IMR-90 (cell line): ENCODE results near the gene OR10A3.

Source experiments
- CHD1 ChIP-seq: IDR thresholded peaks from 2 replicates; pipeline ENCODE4 v1.6.1; 2012; ENCODE audit warnings: low read depth, low read length, improper control_type of control experiment
- CTCF ChIP-seq: conservative IDR thresholded peaks from 2 replicates; pipeline ENCODE4 v1.5.1; 2012; ENCODE audit warnings: mild to moderate bottlenecking, low read depth, low read length, improper control_type of control experiment
- FOS ChIP-seq: fragments of 150-350 bp; IDR thresholded peaks from 2 replicates; pipeline ENCODE4 v1.6.1; 2016; ENCODE audit warnings: low read depth, low read length
- MAFK ChIP-seq: IDR thresholded peaks from 2 replicates; pipeline ENCODE4 v1.6.1; 2012; ENCODE audit warnings: low read depth, low read length, improper control_type of control experiment
- MXI1 ChIP-seq: IDR thresholded peaks from 2 replicates; pipeline ENCODE4 v1.6.1; 2012; ENCODE audit warnings: low read depth, mild to moderate bottlenecking, low read length, moderate library complexity, borderline replicate concordance
- POLR2A ChIP-seq: IDR thresholded peaks from 2 replicates; pipeline ENCODE4 v1.6.1; 2012; ENCODE audit warnings: mild to moderate bottlenecking, low read depth, low read length
- RAD21 ChIP-seq: IDR thresholded peaks from 2 replicates; pipeline ENCODE4 v1.6.1; 2012; ENCODE audit warnings: low read length, improper control_type of control experiment
- USF2 ChIP-seq: fragments of 150-350 bp; IDR thresholded peaks from 2 replicates; pipeline ENCODE4 v1.6.1; 2017; ENCODE audit warnings: mild to moderate bottlenecking, antibody characterized with exemption, low read length, low read depth

- TF ChIP-seq CTCF (no peak), MXI1 (no peak), FOS (no peak), MAFK (no peak), POLR2A (no peak), USF2 (no peak), CHD1 (no peak), RAD21 (no peak)
These were observed 47.3 kb downstream of the OR10A3 start for GRCh38 chr11:7894251-7894650.
